IMR-90 (cell line): Measurements from ENCODE around the gene PRORP. TPM values are rescaled to one million over a fixed set of nuclear protein-coding genes. Genes with fewer than 3 reads are reported as not detected.

ENCODE experiments used
- ATAC-seq: fragments of 200-7000 bp; cut with Tn5 transposase; 2 replicates; pipeline ENCODE4 v1.9.1; 2020; ENCODE audit warnings: low read depth, mild to moderate bottlenecking, moderate library complexity
- BruUV-seq: library from RNA; stranded (reverse); fragments of 400-500 nt; replicated peaks from 2 replicates; lab custom pipeline; 2021; lab: Mats Ljungman, UMichigan
- CTCF ChIA-PET: fragments of 300-600 bp; formaldehyde crosslinking; extraction: SDS; loops from one replicate; lab custom pipeline; 2021; ENCODE audit warnings: antibody characterized with exemption; lab: Yijun Ruan, JAX
- POLR2A ChIA-PET: fragments of 300-600 bp; sonication (Branson Sonifier 250); formaldehyde crosslinking; loops from one replicate; lab custom pipeline; 2022; ENCODE audit warnings: antibody characterized with exemption; ENCODE audit not compliant: unreplicated experiment; lab: Charles Lee
- DNase-seq: peaks from one replicate; pipeline ENCODE4 v3.0.0; 2013
- H2AFZ ChIP-seq: replicated peaks from 2 replicates; pipeline ENCODE3; 2013; ENCODE audit warnings: low read length, mild to moderate bottlenecking; ENCODE audit not compliant: poor library complexity
- H2AK5ac ChIP-seq: 2 replicates; pipeline ENCODE4 v1.6.1; 2013; ENCODE audit warnings: low read depth, low read length, inconsistent platforms
- H2AK9ac ChIP-seq: replicated peaks from 2 replicates; pipeline ENCODE3; 2013; ENCODE audit warnings: mild to moderate bottlenecking, low read depth, low read length, moderate library complexity; ENCODE audit not compliant: poor library complexity
- H2BK120ac ChIP-seq: 2 replicates; pipeline ENCODE4 v1.6.1; 2013; ENCODE audit warnings: low read depth, low read length, inconsistent platforms
- H2BK15ac ChIP-seq: 3 replicates; pipeline ENCODE4 v1.6.1; 2013; ENCODE audit warnings: low read depth, low read length, inconsistent platforms
- H2BK20ac ChIP-seq: 2 replicates; pipeline ENCODE4 v1.6.1; 2013; ENCODE audit warnings: low read depth, mild to moderate bottlenecking, inconsistent platforms, low read length, moderate library complexity
- H2BK5ac ChIP-seq: 2 replicates; pipeline ENCODE4 v1.6.1; 2013; ENCODE audit warnings: mild to moderate bottlenecking, low read depth, low read length, inconsistent platforms; ENCODE audit not compliant: poor library complexity, severe bottlenecking
- H3K14ac ChIP-seq: replicated peaks from 2 replicates; pipeline ENCODE4 v1.6.1; 2013; ENCODE audit warnings: low read depth, low read length, inconsistent platforms
- H3K18ac ChIP-seq: 2 replicates; pipeline ENCODE4 v1.6.1; 2013; ENCODE audit warnings: low read depth, low read length, control low read depth
- H3K23ac ChIP-seq: 2 replicates; pipeline ENCODE4 v1.6.1; 2013; ENCODE audit warnings: low read depth, low read length, inconsistent platforms
- H3K27ac ChIP-seq: 2 replicates; pipeline ENCODE4 v1.5.1; 2013; ENCODE audit warnings: mild to moderate bottlenecking, control low read depth, low read length; ENCODE audit not compliant: insufficient read depth
- H3K27me3 ChIP-seq: 2 replicates; pipeline ENCODE4 v1.6.1; 2013; ENCODE audit warnings: low read length; ENCODE audit not compliant: control insufficient read depth, insufficient read depth
- H3K36me3 ChIP-seq: 2 replicates; pipeline ENCODE4 v1.6.1; 2013; ENCODE audit warnings: low read length, mixed read lengths; ENCODE audit not compliant: control insufficient read depth, insufficient read depth
- H3K4ac ChIP-seq: 2 replicates; pipeline ENCODE4 v1.6.1; 2013; ENCODE audit warnings: low read depth, low read length, inconsistent platforms
- H3K4me1 ChIP-seq: 2 replicates; pipeline ENCODE4 v1.6.1; 2013; ENCODE audit warnings: low read length, mixed read lengths; ENCODE audit not compliant: control insufficient read depth, insufficient read depth
- H3K4me2 ChIP-seq: 2 replicates; pipeline ENCODE4 v1.6.1; 2013; ENCODE audit warnings: low read depth, mild to moderate bottlenecking, control low read depth, low read length, moderate library complexity
- H3K4me3 ChIP-seq: 2 replicates; pipeline ENCODE4 v1.5.1; 2013; ENCODE audit warnings: low read depth, mild to moderate bottlenecking, control low read depth, low read length, moderate library complexity; ENCODE audit not compliant: insufficient read depth
- H3K56ac ChIP-seq: 2 replicates; pipeline ENCODE4 v1.6.1; 2013; ENCODE audit warnings: low read length, inconsistent platforms; ENCODE audit not compliant: insufficient read depth; ENCODE audit errors: extremely low read depth
- H3K79me1 ChIP-seq, 2 experiments: 2 replicates each; pipeline ENCODE4 v1.6.1; 2013; ENCODE audit warnings: low read length in 2 of 2, inconsistent platforms in 1 of 2, low read depth in 1 of 2
- H3K9ac ChIP-seq: 2 replicates; pipeline ENCODE4 v1.6.1; 2013; ENCODE audit warnings: low read depth, low read length, control low read depth
- H3K9me1 ChIP-seq: 2 replicates; pipeline ENCODE4 v1.6.1; 2013; ENCODE audit warnings: low read length, inconsistent platforms; ENCODE audit not compliant: insufficient read depth
- H3K9me3 ChIP-seq: 2 replicates; pipeline ENCODE4 v1.6.1; 2013; ENCODE audit warnings: low read length; ENCODE audit not compliant: control insufficient read depth, insufficient read depth
- H4K20me1 ChIP-seq: 2 replicates; pipeline ENCODE4 v1.6.1; 2013; ENCODE audit warnings: low read length, inconsistent platforms; ENCODE audit not compliant: insufficient read depth
- H4K5ac ChIP-seq: 2 replicates; pipeline ENCODE4 v1.6.1; 2013; ENCODE audit warnings: mild to moderate bottlenecking, low read depth, low read length, control low read depth
- H4K8ac ChIP-seq, 2 experiments: 2 replicates each; pipeline ENCODE4 v1.6.1; 2013; ENCODE audit warnings: low read depth in 2 of 2, low read length in 2 of 2, control low read depth in 1 of 2, inconsistent platforms in 1 of 2
- H4K91ac ChIP-seq: 2 replicates; pipeline ENCODE4 v1.6.1; 2013; ENCODE audit warnings: low read depth, low read length, inconsistent platforms; ENCODE audit not compliant: insufficient read depth
- MXI1 ChIP-seq: IDR thresholded peaks from 2 replicates; pipeline ENCODE4 v1.6.1; 2012; ENCODE audit warnings: low read depth, mild to moderate bottlenecking, low read length, moderate library complexity, borderline replicate concordance
- SMC3 ChIP-seq: fragments of 150-350 bp; IDR thresholded peaks from 2 replicates; pipeline ENCODE4 v1.6.1; 2016; ENCODE audit warnings: low read depth, mild to moderate bottlenecking, antibody characterized with exemption, low read length, moderate library complexity
- USF2 ChIP-seq: fragments of 150-350 bp; IDR thresholded peaks from 2 replicates; pipeline ENCODE4 v1.6.1; 2017; ENCODE audit warnings: mild to moderate bottlenecking, antibody characterized with exemption, low read length, low read depth
- WGBS, 2 experiments: methylation state at CpG; one replicate each; pipeline versions ENCODE4 v1.1.5 to v1.1.7; 2013; ENCODE audit warnings: missing lambda C conversion rate in 2 of 2; ENCODE audit not compliant: insufficient read length in 1 of 2; ENCODE audit errors: extremely low coverage in 2 of 2; 5-methylcytosine and 5-hydroxymethylcytosine counted together
- dilution Hi-C: fragments of 300-500 bp; cut with HindIII; formaldehyde crosslinking; loops from one replicate; pipeline ENCODE4 v1.14.3; 2018; ENCODE audit warnings: low sequenced_read_pairs; ENCODE audit not compliant: unreplicated experiment
- in situ Hi-C: fragments of 300-500 bp; cut with MboI; formaldehyde crosslinking; loops from 3 replicates; pipeline ENCODE4 v1.14.3; 2019; ENCODE audit warnings: low sequenced_read_pairs, inconsistent platforms, mixed read lengths
- intact Hi-C: fragments of 100-400 bp; cut with micrococcal nuclease; formaldehyde crosslinking; loops from 2 replicates; pipeline ENCODE4 v1.10.0; 2022
- polyA plus RNA-seq, 3 experiments: library from polyadenylated mRNA; depleted of rRNA; stranded (reverse); fragments of >200 nt; gene quantifications; 2 replicates each; pipeline ENCODE4 v1.2.3, GENCODE V29; 2012; ENCODE audit warnings: low replicate concordance in 1 of 3
- total RNA-seq: library from RNA; depleted of rRNA; stranded (reverse); fragments of >200 nt; gene quantifications from 2 replicates; pipeline ENCODE4 v1.2.3, GENCODE V29; 2012

Gene PRORP
- total and polyA plus RNA-seq, 2 of the 4 experiments (the other 2 are of a cell fraction) = 18.0 to 50.5 TPM

- no peaks in the 10 kb centered on the region; a peak in 1 of 4 replicates for H3K79me1 ChIP-seq
- no peaks in the 10 kb centered on the region for H4K20me1 ChIP-seq
- no peak overlapping the region for H2AK5ac ChIP-seq
- H3K23ac ChIP-seq = no peak overlapping the region
- ChIA-PET POLR2A (interaction anchor here (0.7 kb wide), 1 partner anchor 11 kb away, joined by 11 read pairs; no protein-coding TSS in a partner anchor), CTCF (interaction anchor here (0.6 kb wide), 1 partner anchor 730 kb away, joined by 4 read pairs; no protein-coding TSS in a partner anchor)
- no peaks in the 10 kb centered on the region for H3K27me3 ChIP-seq
- DNase-seq (no peak), ATAC-seq (no peak)
- H3K27ac ChIP-seq = no peak overlapping the region
- no peak overlapping the region for H3K18ac ChIP-seq
- H2BK20ac ChIP-seq = no peak overlapping the region
- no peaks in the 10 kb centered on the region for H3K9me3 ChIP-seq
- peaks cover 20% of the 10 kb centered on the region for H3K36me3 ChIP-seq
- in situ Hi-C loops = no loop called here
- H4K5ac ChIP-seq = no peak overlapping the region
- no peak overlapping the region for H3K56ac ChIP-seq
- no CpG with 5 or more reads among the region's 8 CpGs for WGBS, 2 experiments
- no peak overlapping the region for H3K4me3 ChIP-seq
- H3K9me1 ChIP-seq = no peaks in the 10 kb centered on the region
- no peak overlapping the region for H3K14ac ChIP-seq
- intact Hi-C loops = loop anchor here (5.0 kb wide), 1 partner anchor 71 kb away; no protein-coding TSS in a partner anchor
- no peak overlapping the region for H2BK120ac ChIP-seq
- no peaks in the 10 kb centered on the region for H3K4me1 ChIP-seq
- no peak overlapping the region for H3K4me2 ChIP-seq
- H4K8ac ChIP-seq = no peak overlapping the region
- H2AFZ ChIP-seq = no peak overlapping the region
- H2AK9ac ChIP-seq = no peak overlapping the region
- H2BK5ac ChIP-seq = no peak overlapping the region
- no peak overlapping the region for H4K91ac ChIP-seq
- dilution Hi-C loops = no loop called here
- no TSS peak for BruUV-seq
- H2BK15ac ChIP-seq = no peak overlapping the region
- TF ChIP-seq SMC3 (no peak), MXI1 (no peak), USF2 (no peak)
- no peak overlapping the region for H3K9ac ChIP-seq
- no peak overlapping the region for H3K4ac ChIP-seq
Measured at GRCh38 chr14:35083530-35084150, 38.7 kb upstream of the PRORP start.
